ENCODE data around the gene EAF1.
"Not testable (repeated sequence)": the region's sequence is repeated elsewhere in the genome, so short reads cannot be mapped to it uniquely, and the experiment has no call there.

EAF1 gene

GRCh38 chr3:15405448-15406050 is 21.8 kb upstream of the EAF1 start:
- H3K4me1 ChIP-seq (ENCODE audit: control insufficient read depth, insufficient read depth, low read length): no peaks in the 10 kb centered on the region; the same call in 1 of the 2 replicates
- no peaks in the 10 kb centered on the region for H3K27me3 ChIP-seq (ENCODE audit: control insufficient read depth, insufficient read depth, low read length)
- no peaks in the 10 kb centered on the region; the same call in 1 of the 2 replicates for H3K36me3 ChIP-seq (ENCODE audit: control insufficient read depth, insufficient read depth, low read length)
- no peak overlapping the region for H3K27ac ChIP-seq (ENCODE audit: low read length)
- DNase-seq (ENCODE audit: low read depth, low spot score): no peak
- no peaks in the 10 kb centered on the region for H3K9me3 ChIP-seq (ENCODE audit: control insufficient read depth, insufficient read depth, low read length)
- WGBS (ENCODE audit: insufficient coverage, insufficient read length): no CpG with 5 or more reads among the region's 3 CpGs
- no peak overlapping the region for H3K4me3 ChIP-seq (ENCODE audit: low read length)

- Histone ChIP-seq H3K36me3 (ENCODE audit: control insufficient read depth, insufficient read depth, low read length) (no peaks in the 10 kb centered on the region; the same call in 1 of the 2 replicates), H3K27me3 (ENCODE audit: control insufficient read depth, insufficient read depth, low read length) (no peaks in the 10 kb centered on the region), H3K4me1 (ENCODE audit: control insufficient read depth, insufficient read depth, low read length) (no peaks in the 10 kb centered on the region), H3K4me3 (ENCODE audit: low read length) (no peak overlapping the region), H3K9me3 (ENCODE audit: control insufficient read depth, insufficient read depth, low read length) (no peaks in the 10 kb centered on the region), H3K27ac (ENCODE audit: low read length) (no peak overlapping the region)
- DNase-seq (ENCODE audit: low read depth, low spot score): no peak
- WGBS (ENCODE audit: insufficient coverage, insufficient read length): no CpG with 5 or more reads among the region's 3 CpGs
Measured at GRCh38 chr3:15409239-15409638, 18.2 kb upstream of the EAF1 start.

- no peak overlapping the region for H3K27ac ChIP-seq (ENCODE audit: low read length)
- no peak for DNase-seq (ENCODE audit: low read depth, low spot score)
- no peak overlapping the region for H3K4me3 ChIP-seq (ENCODE audit: low read length)
- H3K9me3 ChIP-seq (ENCODE audit: control insufficient read depth, insufficient read depth, low read length): no peaks in the 10 kb centered on the region
- no CpG with 5 or more reads among the region's 2 CpGs for WGBS (ENCODE audit: insufficient coverage, insufficient read length)
- no peaks in the 10 kb centered on the region; the same call in 1 of the 2 replicates for H3K36me3 ChIP-seq (ENCODE audit: control insufficient read depth, insufficient read depth, low read length)
- H3K27me3 ChIP-seq (ENCODE audit: control insufficient read depth, insufficient read depth, low read length): no peaks in the 10 kb centered on the region
- H3K4me1 ChIP-seq (ENCODE audit: control insufficient read depth, insufficient read depth, low read length): no peaks in the 10 kb centered on the region
Measured at GRCh38 chr3:15409774-15410173, 17.6 kb upstream of the EAF1 start.

GRCh38 chr3:15410966-15411365 is 16.4 kb upstream of the EAF1 start:
- not testable (repeated sequence) for H3K36me3 ChIP-seq (ENCODE audit: control insufficient read depth, insufficient read depth, low read length); H3K4me1 ChIP-seq (ENCODE audit: control insufficient read depth, insufficient read depth, low read length); H3K27ac ChIP-seq (ENCODE audit: low read length); H3K4me3 ChIP-seq (ENCODE audit: low read length); H3K9me3 ChIP-seq (ENCODE audit: control insufficient read depth, insufficient read depth, low read length); H3K27me3 ChIP-seq (ENCODE audit: control insufficient read depth, insufficient read depth, low read length); DNase-seq (ENCODE audit: low read depth, low spot score)
- WGBS (ENCODE audit: insufficient coverage, insufficient read length): no CpG with 5 or more reads among the region's 7 CpGs

- Histone ChIP-seq H3K36me3 (ENCODE audit: control insufficient read depth, insufficient read depth, low read length) (peaks cover 3% of the 10 kb centered on the region; the same call in 1 of the 2 replicates), H3K4me3 (ENCODE audit: low read length) (no peak overlapping the region), H3K27ac (ENCODE audit: low read length) (no peak overlapping the region), H3K27me3 (ENCODE audit: control insufficient read depth, insufficient read depth, low read length) (no peaks in the 10 kb centered on the region; the same call in 1 of the 2 replicates), H3K4me1 (ENCODE audit: control insufficient read depth, insufficient read depth, low read length) (no peaks in the 10 kb centered on the region), H3K9me3 (ENCODE audit: control insufficient read depth, insufficient read depth, low read length) (no peaks in the 10 kb centered on the region)
- WGBS (ENCODE audit: insufficient coverage, insufficient read length): no CpG with 5 or more reads among the region's 4 CpGs
- no peak for DNase-seq (ENCODE audit: low read depth, low spot score)
Measured at GRCh38 chr3:15420871-15421270, 6.5 kb upstream of the EAF1 start.

GRCh38 chr3:15426579-15427118 is 749 bp upstream of the EAF1 start:
- Histone ChIP-seq H3K9me3 (ENCODE audit: control insufficient read depth, insufficient read depth, low read length) (no peaks in the 10 kb centered on the region), H3K36me3 (ENCODE audit: control insufficient read depth, insufficient read depth, low read length) (peaks cover 3% of the 10 kb centered on the region; the same call in 1 of the 2 replicates), H3K4me3 (ENCODE audit: low read length) (peak overlapping the region; percentile 74; the same call in 1 of the 2 replicates), H3K27me3 (ENCODE audit: control insufficient read depth, insufficient read depth, low read length) (no peaks in the 10 kb centered on the region; the same call in 1 of the 2 replicates), H3K27ac (ENCODE audit: low read length) (no peak overlapping the region), H3K4me1 (ENCODE audit: control insufficient read depth, insufficient read depth, low read length) (no peaks in the 10 kb centered on the region)
- no CpG with 5 or more reads among the region's 16 CpGs for WGBS (ENCODE audit: insufficient coverage, insufficient read length)
- DNase-seq (ENCODE audit: low read depth, low spot score): no peak

- Histone ChIP-seq H3K27ac (ENCODE audit: low read length) (no peak overlapping the region), H3K36me3 (ENCODE audit: control insufficient read depth, insufficient read depth, low read length) (peaks cover 3% of the 10 kb centered on the region; the same call in 1 of the 2 replicates), H3K4me3 (ENCODE audit: low read length) (peak overlapping the region; percentile 74), H3K4me1 (ENCODE audit: control insufficient read depth, insufficient read depth, low read length) (no peaks in the 10 kb centered on the region), H3K9me3 (ENCODE audit: control insufficient read depth, insufficient read depth, low read length) (no peaks in the 10 kb centered on the region), H3K27me3 (ENCODE audit: control insufficient read depth, insufficient read depth, low read length) (no peaks in the 10 kb centered on the region)
- no peak for DNase-seq (ENCODE audit: low read depth, low spot score)
- no CpG with 5 or more reads among the region's 11 CpGs for WGBS (ENCODE audit: insufficient coverage, insufficient read length)
Measured at GRCh38 chr3:15427981-15428380, 583 bp downstream of the EAF1 start.

GRCh38 chr3:15428539-15428938 is 1.1 kb downstream of the EAF1 start:
- no peaks in the 10 kb centered on the region for H3K9me3 ChIP-seq (ENCODE audit: control insufficient read depth, insufficient read depth, low read length)
- H3K27ac ChIP-seq (ENCODE audit: low read length): no peak overlapping the region
- peak overlapping the region; percentile 74; the same call in 1 of the 2 replicates for H3K4me3 ChIP-seq (ENCODE audit: low read length)
- H3K27me3 ChIP-seq (ENCODE audit: control insufficient read depth, insufficient read depth, low read length): no peaks in the 10 kb centered on the region
- peaks cover 3% of the 10 kb centered on the region; the same call in 1 of the 2 replicates for H3K36me3 ChIP-seq (ENCODE audit: control insufficient read depth, insufficient read depth, low read length)
- no CpG with 5 or more reads among the region's 9 CpGs for WGBS (ENCODE audit: insufficient coverage, insufficient read length)
- no peak for DNase-seq (ENCODE audit: low read depth, low spot score)
- H3K4me1 ChIP-seq (ENCODE audit: control insufficient read depth, insufficient read depth, low read length): no peaks in the 10 kb centered on the region

GRCh38 chr3:15429080-15429479 is 1.7 kb downstream of the EAF1 start:
- no CpG with 5 or more reads among the region's 6 CpGs for WGBS (ENCODE audit: insufficient coverage, insufficient read length)

GRCh38 chr3:15430624-15431023 is 3.2 kb downstream of the EAF1 start:
- no peak overlapping the region for H3K27ac ChIP-seq (ENCODE audit: low read length)
- no CpG with 5 or more reads among the region's 1 CpG for WGBS (ENCODE audit: insufficient coverage, insufficient read length)
- H3K9me3 ChIP-seq (ENCODE audit: control insufficient read depth, insufficient read depth, low read length): no peaks in the 10 kb centered on the region
- H3K4me3 ChIP-seq (ENCODE audit: low read length): no peak overlapping the region
- no peak for DNase-seq (ENCODE audit: low read depth, low spot score)
- H3K27me3 ChIP-seq (ENCODE audit: control insufficient read depth, insufficient read depth, low read length): no peaks in the 10 kb centered on the region
- H3K4me1 ChIP-seq (ENCODE audit: control insufficient read depth, insufficient read depth, low read length): no peaks in the 10 kb centered on the region
- peaks cover 6% of the 10 kb centered on the region; the same call in 1 of the 2 replicates for H3K36me3 ChIP-seq (ENCODE audit: control insufficient read depth, insufficient read depth, low read length)

More at GRCh38 chr3:15429080-15429479, 1.7 kb downstream of the EAF1 start:
- DNase-seq (ENCODE audit: low read depth, low spot score): no peak
- H3K9me3 ChIP-seq (ENCODE audit: control insufficient read depth, insufficient read depth, low read length): no peaks in the 10 kb centered on the region
- no peaks in the 10 kb centered on the region for H3K4me1 ChIP-seq (ENCODE audit: control insufficient read depth, insufficient read depth, low read length)
- H3K27me3 ChIP-seq (ENCODE audit: control insufficient read depth, insufficient read depth, low read length): no peaks in the 10 kb centered on the region
- H3K4me3 ChIP-seq (ENCODE audit: low read length): no peak overlapping the region
- no peak overlapping the region for H3K27ac ChIP-seq (ENCODE audit: low read length)
- H3K36me3 ChIP-seq (ENCODE audit: control insufficient read depth, insufficient read depth, low read length): peaks cover 3% of the 10 kb centered on the region; the same call in 1 of the 2 replicates

Data from iPS DF 6.9 (cell line).